Kidney (tissue), 14 donors: ENCODE measurements around the gene SH2D7. TPM values are rescaled to one million over a fixed set of nuclear protein-coding genes. Genes with fewer than 3 reads are reported as not detected.

Experiments
- DNase-seq, 5 donors: peaks; one replicate each; pipeline ENCODE4 v3.0.0-alpha.2; 2013 to 2020
- FAIRE-seq: peaks from 2 replicates; lab custom pipeline; 2012; peaks lifted over from hg19 to GRCh38; lab: Jason Lieb, UNC
- H3K27ac ChIP-seq, 2 donors: one replicate each; pipeline ENCODE4 v1.7.0; 2013; ENCODE audit warnings: low read depth in 2 of 2, low read length in 2 of 2, inconsistent platforms in 1 of 2
- H3K27me3 ChIP-seq: one replicate; pipeline ENCODE4 v1.7.1; 2013; ENCODE audit warnings: low read length, inconsistent platforms; ENCODE audit not compliant: control insufficient read depth, insufficient read depth
- H3K36me3 ChIP-seq, 3 donors: one replicate each; pipeline versions ENCODE4 v1.7.0 to v1.7.1; 2013; ENCODE audit warnings: low read length in 3 of 3, control low read depth in 1 of 3, inconsistent platforms in 1 of 3; ENCODE audit not compliant: insufficient read depth in 3 of 3, control insufficient read depth in 2 of 3
- H3K4me1 ChIP-seq, 3 donors: one replicate each; pipeline versions ENCODE4 v1.7.0 to v1.7.1; 2013; ENCODE audit warnings: low read length in 3 of 3, inconsistent platforms in 1 of 3, low read depth in 1 of 3; ENCODE audit not compliant: control insufficient read depth in 2 of 3, insufficient read depth in 2 of 3
- H3K4me3 ChIP-seq, 3 donors: one replicate each; pipeline versions ENCODE4 v1.7.0 to v1.8.1; 2013; ENCODE audit warnings: low read length in 3 of 3, control low read depth in 1 of 3, inconsistent platforms in 1 of 3
- H3K9ac ChIP-seq, 3 donors: one replicate each; pipeline versions ENCODE4 v1.7.0 to v1.7.1; 2013; ENCODE audit warnings: low read length in 3 of 3, control low read depth in 1 of 3, inconsistent platforms in 1 of 3
- H3K9me3 ChIP-seq, 3 donors: one replicate each; pipeline versions ENCODE4 v1.7.0 to v1.7.1; 2013; ENCODE audit warnings: low read length in 3 of 3, control low read depth in 1 of 3, inconsistent platforms in 1 of 3; ENCODE audit not compliant: control insufficient read depth in 2 of 3, insufficient read depth in 1 of 3
- intact Hi-C: fragments of 100-400 bp; cut with DNase I; formaldehyde crosslinking; loops from one replicate; pipeline ENCODE4 v1.11.1; 2022
- polyA plus RNA-seq: library from polyadenylated mRNA; stranded (reverse); fragments of 350-450 nt; fragmentation: Illumina TruSeq; extraction: RNeasy Lipid Tissue Mini Kit (QIAGEN cat#74804); gene quantifications from one replicate; pipeline ENCODE4 v1.2.3, GENCODE V29; 2014; ENCODE audit warnings: low read depth, low replicate concordance; ENCODE audit not compliant: insufficient read depth
- total RNA-seq: library from RNA; stranded (reverse); fragmentation: NEBNext Ultra II Directional; extraction: Animal tissue kit (Norgen Biotek cat#: 25700); gene quantifications from one replicate; pipeline ENCODE4 v1.2.1, GENCODE V29; 2021
- TF ChIP-seq, protein P1 (sequence below): IDR thresholded peaks from 3 replicates; pipeline ENCODE4 v1.5.1; 2012; ENCODE audit warnings: mild to moderate bottlenecking, moderate library complexity, borderline replicate concordance; ENCODE audit not compliant: insufficient read depth; ENCODE audit errors: extremely low read depth
- donor health status: control.
- donor health status: control.
- donor health status: control.
- donor health status: control.
- donor health status: control.
- donor health status: DM: yes; HTN: yes; CAD: no.
- donor health status: Normal renal cell carcinoma (clear cell type).

Gene SH2D7
- total and polyA plus RNA-seq, 2 donors from 2014 or later: not detected

GRCh38 chr15:78104566-78105475 is 12.5 kb downstream of the SH2D7 start:
- DNase-seq (no peak), FAIRE-seq (no peak)
- peaks cover 0 to 7% (median 0%) of the 10 kb centered on the region in 3 donors for H3K4me1 ChIP-seq
- H3K27ac ChIP-seq: no peak overlapping the region
- TF ChIP-seq, protein P1, sequence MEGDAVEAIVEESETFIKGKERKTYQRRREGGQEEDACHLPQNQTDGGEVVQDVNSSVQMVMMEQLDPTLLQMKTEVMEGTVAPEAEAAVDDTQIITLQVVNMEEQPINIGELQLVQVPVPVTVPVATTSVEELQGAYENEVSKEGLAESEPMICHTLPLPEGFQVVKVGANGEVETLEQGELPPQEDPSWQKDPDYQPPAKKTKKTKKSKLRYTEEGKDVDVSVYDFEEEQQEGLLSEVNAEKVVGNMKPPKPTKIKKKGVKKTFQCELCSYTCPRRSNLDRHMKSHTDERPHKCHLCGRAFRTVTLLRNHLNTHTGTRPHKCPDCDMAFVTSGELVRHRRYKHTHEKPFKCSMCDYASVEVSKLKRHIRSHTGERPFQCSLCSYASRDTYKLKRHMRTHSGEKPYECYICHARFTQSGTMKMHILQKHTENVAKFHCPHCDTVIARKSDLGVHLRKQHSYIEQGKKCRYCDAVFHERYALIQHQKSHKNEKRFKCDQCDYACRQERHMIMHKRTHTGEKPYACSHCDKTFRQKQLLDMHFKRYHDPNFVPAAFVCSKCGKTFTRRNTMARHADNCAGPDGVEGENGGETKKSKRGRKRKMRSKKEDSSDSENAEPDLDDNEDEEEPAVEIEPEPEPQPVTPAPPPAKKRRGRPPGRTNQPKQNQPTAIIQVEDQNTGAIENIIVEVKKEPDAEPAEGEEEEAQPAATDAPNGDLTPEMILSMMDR: no peak
- no peaks in the 10 kb centered on the region for H3K36me3 ChIP-seq
- no peaks in the 10 kb centered on the region for H3K27me3 ChIP-seq
- H3K9ac ChIP-seq: no peak overlapping the region
- no peaks in the 10 kb centered on the region for H3K9me3 ChIP-seq
- no peak overlapping the region for H3K4me3 ChIP-seq
- intact Hi-C loops: loop anchor here (5.0 kb wide), 1 partner anchor 138 kb away; no protein-coding TSS in a partner anchor

GRCh38 chr15:78105476-78106241 is 13.3 kb downstream of the SH2D7 start:
- FAIRE-seq (no peak), DNase-seq (no peak)
- Histone ChIP-seq H3K9me3 (no peaks in the 10 kb centered on the region), H3K27me3 (no peaks in the 10 kb centered on the region), H3K9ac (no peak overlapping the region), H3K36me3 (no peaks in the 10 kb centered on the region), H3K4me1 (peaks cover 0 to 7% (median 0%) of the 10 kb centered on the region in 3 donors), H3K27ac (no peak overlapping the region), H3K4me3 (no peak overlapping the region)
- TF ChIP-seq, protein P1: no peak
- intact Hi-C loops: loop anchor here (5.0 kb wide), 1 partner anchor 138 kb away; no protein-coding TSS in a partner anchor

DNA sequence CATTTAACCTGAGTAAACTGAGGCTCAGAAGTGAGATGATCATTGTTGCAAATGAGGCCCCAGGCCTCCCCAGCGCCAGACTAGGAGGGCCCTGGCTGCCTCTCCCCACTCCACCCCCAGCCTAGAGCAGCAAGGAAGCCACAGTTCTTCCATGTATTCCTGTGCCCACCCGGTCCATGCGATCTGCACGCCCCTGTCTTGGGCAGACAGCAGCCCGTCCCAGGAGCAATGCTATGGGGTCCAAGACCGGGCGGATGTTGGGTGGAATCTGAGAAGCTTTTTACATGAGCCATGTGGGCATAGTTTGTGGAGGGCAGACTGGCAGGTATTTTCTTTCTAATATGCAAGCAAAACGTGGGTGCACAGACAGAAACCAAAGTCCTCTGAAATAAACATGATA is 15.1 kb downstream of the SH2D7 start:
- Histone ChIP-seq H3K27me3 (no peaks in the 10 kb centered on the region), H3K36me3 (no peaks in the 10 kb centered on the region), H3K4me3 (no peak overlapping the region), H3K27ac (no peak overlapping the region), H3K4me1 (peaks cover 0 to 7% (median 0%) of the 10 kb centered on the region in 3 donors), H3K9me3 (no peaks in the 10 kb centered on the region), H3K9ac (no peak overlapping the region)
- FAIRE-seq (no peak), DNase-seq (no peak)
- intact Hi-C loops: loop anchor here (5.0 kb wide), 1 partner anchor 140 kb away; no protein-coding TSS in a partner anchor
- TF ChIP-seq, protein P1: no peak
